ENCODE data around the gene NPPA. TPM values are rescaled to one million over a fixed set of nuclear protein-coding genes. Genes with fewer than 3 reads are reported as not detected.
A peak's percentile ranks its signal among the peaks of the same experiment; 100 is the strongest.

NPPA gene
- total and polyA plus RNA-seq, 2 experiments from 2014 or later = not detected

DNA sequence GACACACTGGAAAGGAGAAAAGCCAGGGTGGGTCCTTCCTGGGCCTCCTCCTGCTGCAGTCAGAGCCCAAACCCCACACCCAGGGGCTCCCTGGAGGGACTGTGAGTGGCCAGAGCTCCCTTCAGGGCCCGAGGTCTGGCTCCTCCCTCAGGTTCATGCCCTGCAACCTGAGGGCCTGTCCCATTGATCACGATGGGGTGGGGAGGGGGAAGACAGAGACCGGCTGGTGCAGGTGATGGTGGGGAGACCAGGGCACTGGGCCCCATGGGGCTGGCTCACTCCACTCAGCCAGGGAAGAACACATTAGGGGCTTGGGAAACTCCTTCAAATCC lies 41.3 kb upstream of the NPPA start:
- Histone ChIP-seq H3K27ac (no peak overlapping the region), H3K4me3 (no peak overlapping the region), H3K9ac (no peak overlapping the region), H2AFZ (no peak overlapping the region), H3K79me2 (ENCODE audit: insufficient read depth) (no peaks in the 10 kb centered on the region), H3F3A (ENCODE audit: insufficient read depth) (no peaks in the 10 kb centered on the region), H3K9me3 (ENCODE audit: low read depth) (no peaks in the 10 kb centered on the region), H4K20me1 (ENCODE audit: insufficient read depth) (no peaks in the 10 kb centered on the region), H3K9me2 (ENCODE audit: insufficient read depth) (no peaks in the 10 kb centered on the region), H3K27me3 (replicated peaks; ENCODE audit: insufficient read depth) (peaks cover 17% of the 10 kb centered on the region), H3K36me3 (ENCODE audit: low read depth) (no peaks in the 10 kb centered on the region), H3K4me1 (ENCODE audit: insufficient read depth) (no peaks in the 10 kb centered on the region), H3K4me2 (ENCODE audit: unreplicated experiment) (no peak overlapping the region)
- 25 to 26% methylated on average over 3 of the region's 3 CpGs for WGBS, 2 experiments (ENCODE audit: low coverage in 1 of 2, low lambda C conversion rate in 2 of 2, missing lambda C conversion rate in 2 of 2)
- TF ChIP-seq EZH2 (IDR thresholded peaks at IDR 0.05; ENCODE audit: insufficient read depth, poor library complexity, severe bottlenecking) = no peak
- in situ Hi-C loops (cut with MboI) = no loop called here
- DNase-seq = no peak

DNA sequence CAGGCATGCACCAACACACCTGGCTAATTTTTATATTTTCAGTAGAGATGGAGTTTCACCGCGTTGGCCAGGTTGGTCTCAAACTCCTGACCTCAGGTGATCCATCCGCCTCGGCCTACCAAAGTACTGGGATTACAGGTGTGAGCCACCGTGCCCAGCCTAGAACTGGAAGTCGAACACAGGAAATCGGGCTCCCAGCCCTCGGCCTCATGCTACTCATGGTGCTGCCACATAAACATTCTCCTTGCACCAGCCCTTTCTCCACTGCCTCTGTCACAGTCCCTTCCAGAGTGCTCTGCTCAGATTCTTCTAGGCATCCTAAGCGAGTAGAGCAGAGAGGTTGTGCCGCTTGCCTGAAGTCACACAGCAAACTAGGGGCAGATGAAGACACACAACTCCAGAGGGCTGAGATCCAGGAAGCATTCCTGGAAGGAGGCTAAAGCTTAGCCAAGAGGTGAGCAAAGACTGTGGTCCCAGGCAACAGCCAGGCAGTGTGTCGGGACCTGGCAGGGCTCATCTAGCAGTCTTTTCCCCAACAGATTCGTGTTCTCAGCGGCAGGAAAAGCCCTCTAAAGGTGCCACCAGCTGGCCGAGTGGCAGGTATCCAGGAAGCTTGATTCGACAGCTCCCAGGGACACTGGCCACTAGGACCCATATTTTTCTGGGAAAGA lies 40.8 kb upstream of the NPPA start:
- H4K20me1 ChIP-seq (ENCODE audit: insufficient read depth) = no peaks in the 10 kb centered on the region
- WGBS, 2 experiments (ENCODE audit: low coverage in 1 of 2, low lambda C conversion rate in 2 of 2, missing lambda C conversion rate in 2 of 2) = 62 to 63% methylated on average over 15 of the region's 15 CpGs

DNA sequence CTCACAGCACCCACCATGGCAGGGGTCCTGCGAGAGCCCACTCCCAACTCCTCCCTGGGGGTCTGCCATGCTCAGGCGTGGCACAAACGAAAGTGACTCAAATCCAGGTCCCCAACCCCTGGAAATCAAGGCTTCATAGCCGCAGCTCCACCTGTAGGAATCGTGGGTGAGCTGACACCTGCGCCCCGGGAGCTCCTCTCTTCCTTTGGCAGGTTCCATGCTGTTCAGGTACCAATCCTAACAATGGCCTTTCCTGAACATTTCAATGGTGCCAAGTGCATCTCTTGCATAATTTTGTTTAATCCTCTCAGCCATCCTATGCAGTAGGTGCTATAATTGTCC lies 40.1 kb upstream of the NPPA start:
- Histone ChIP-seq H4K20me1 (ENCODE audit: insufficient read depth) (no peaks in the 10 kb centered on the region), H3K9ac (no peak overlapping the region), H3K4me2 (ENCODE audit: unreplicated experiment) (no peak overlapping the region), H2AFZ (no peak overlapping the region), H3K79me2 (ENCODE audit: insufficient read depth) (no peaks in the 10 kb centered on the region), H3K4me1 (ENCODE audit: insufficient read depth) (no peaks in the 10 kb centered on the region), H3K9me2 (ENCODE audit: insufficient read depth) (no peaks in the 10 kb centered on the region), H3F3A (ENCODE audit: insufficient read depth) (no peaks in the 10 kb centered on the region), H3K27me3 (replicated peaks; ENCODE audit: insufficient read depth) (peaks cover 18% of the 10 kb centered on the region; the same call in 1 of the 2 replicates), H3K27ac (no peak overlapping the region), H3K4me3 (no peak overlapping the region), H3K9me3 (ENCODE audit: low read depth) (no peaks in the 10 kb centered on the region), H3K36me3 (ENCODE audit: low read depth) (no peaks in the 10 kb centered on the region)
- in situ Hi-C loops (cut with MboI) = no loop called here
- 45 to 57% methylated on average over 7 of the region's 7 CpGs for WGBS, 2 experiments (ENCODE audit: low coverage in 1 of 2, low lambda C conversion rate in 2 of 2, missing lambda C conversion rate in 2 of 2)
- TF ChIP-seq EZH2phosphoT487 (IDR thresholded peaks at IDR 0.05; ENCODE audit: insufficient read depth, low read depth) = no peak
- TF ChIP-seq EZH2 (IDR thresholded peaks at IDR 0.05; ENCODE audit: insufficient read depth, poor library complexity, severe bottlenecking) = no peak
- no peak for DNase-seq

More for the DNA sequence above, 40.8 kb upstream of the NPPA start:
- no peaks in the 10 kb centered on the region for H3F3A ChIP-seq (ENCODE audit: insufficient read depth)
- DNase-seq = no peak
- H3K9ac ChIP-seq = no peak overlapping the region
- TF ChIP-seq EZH2phosphoT487 (IDR thresholded peaks at IDR 0.05; ENCODE audit: insufficient read depth, low read depth) (no peak), EZH2 (IDR thresholded peaks at IDR 0.05; ENCODE audit: insufficient read depth, poor library complexity, severe bottlenecking) (no peak)
- H3K4me3 ChIP-seq = no peak overlapping the region
- no peak overlapping the region for H3K4me2 ChIP-seq (ENCODE audit: unreplicated experiment)
- no peaks in the 10 kb centered on the region for H3K9me3 ChIP-seq (ENCODE audit: low read depth)
- H3K36me3 ChIP-seq (ENCODE audit: low read depth) = no peaks in the 10 kb centered on the region
- no peak overlapping the region for H3K27ac ChIP-seq
- no peaks in the 10 kb centered on the region for H3K79me2 ChIP-seq (ENCODE audit: insufficient read depth)
- no peak overlapping the region for H2AFZ ChIP-seq
- H3K9me2 ChIP-seq (ENCODE audit: insufficient read depth) = no peaks in the 10 kb centered on the region
- in situ Hi-C loops (cut with MboI) = no loop called here
- H3K4me1 ChIP-seq (ENCODE audit: insufficient read depth) = no peaks in the 10 kb centered on the region
- peaks cover 17% of the 10 kb centered on the region for H3K27me3 ChIP-seq (replicated peaks; ENCODE audit: insufficient read depth)

DNA sequence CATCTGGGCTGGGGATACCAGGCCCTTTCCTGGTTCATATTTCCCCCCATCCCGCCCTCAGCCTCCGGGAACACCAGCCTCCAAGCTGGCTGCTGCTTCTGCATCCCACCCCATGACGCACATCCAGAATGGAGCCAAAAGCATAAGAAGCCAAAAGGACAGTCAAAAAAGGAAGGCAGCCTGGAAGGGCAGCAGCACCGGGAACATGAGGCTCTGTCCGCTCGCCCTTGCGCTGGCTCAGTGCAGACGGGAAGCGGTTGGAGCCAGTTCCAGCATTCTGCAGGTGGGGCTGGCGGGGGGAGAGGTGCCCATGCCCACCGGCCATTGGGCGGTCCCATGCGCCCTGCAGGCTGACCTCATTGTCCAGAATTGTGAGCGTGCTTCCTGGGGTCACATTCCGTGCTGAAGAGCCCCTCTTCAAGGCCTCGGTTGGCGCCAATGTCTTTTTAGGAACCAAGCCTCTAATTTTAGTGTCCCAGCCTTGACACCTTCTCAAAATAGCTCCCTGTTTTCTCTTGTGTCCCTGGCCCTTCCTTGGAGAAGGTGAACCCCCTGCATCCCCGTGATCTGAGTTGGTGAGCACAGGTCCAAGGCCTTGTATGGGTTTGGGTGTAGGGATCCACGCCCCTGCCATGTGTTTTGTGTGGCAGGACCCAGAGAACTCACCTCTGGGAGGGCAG lies 39.5 kb upstream of the NPPA start:
- H3F3A ChIP-seq (ENCODE audit: insufficient read depth) = no peaks in the 10 kb centered on the region
- peaks cover 18% of the 10 kb centered on the region; the same call in 1 of the 2 replicates for H3K27me3 ChIP-seq (replicated peaks; ENCODE audit: insufficient read depth)
- no peak overlapping the region for H3K27ac ChIP-seq
- no peak overlapping the region for H2AFZ ChIP-seq
- 32 to 35% methylated on average over 19 of the region's 19 CpGs for WGBS, 2 experiments (ENCODE audit: low coverage in 1 of 2, low lambda C conversion rate in 2 of 2, missing lambda C conversion rate in 2 of 2)
- H3K9ac ChIP-seq = no peak overlapping the region
- H3K36me3 ChIP-seq (ENCODE audit: low read depth) = no peaks in the 10 kb centered on the region
- no peaks in the 10 kb centered on the region for H3K4me1 ChIP-seq (ENCODE audit: insufficient read depth)
- no peak overlapping the region for H3K4me2 ChIP-seq (ENCODE audit: unreplicated experiment)
- in situ Hi-C loops (cut with MboI) = no loop called here
- H3K4me3 ChIP-seq = no peak overlapping the region
- H3K9me2 ChIP-seq (ENCODE audit: insufficient read depth) = no peaks in the 10 kb centered on the region
- TF ChIP-seq EZH2 (IDR thresholded peaks at IDR 0.05; ENCODE audit: insufficient read depth, poor library complexity, severe bottlenecking) (no peak), EZH2phosphoT487 (IDR thresholded peaks at IDR 0.05; ENCODE audit: insufficient read depth, low read depth) (no peak)
- no peaks in the 10 kb centered on the region for H4K20me1 ChIP-seq (ENCODE audit: insufficient read depth)
- peak; percentile 20 for DNase-seq
- H3K9me3 ChIP-seq (ENCODE audit: low read depth) = no peaks in the 10 kb centered on the region
- H3K79me2 ChIP-seq (ENCODE audit: insufficient read depth) = no peaks in the 10 kb centered on the region
